ENCODE measurements around the gene SPG11.

Gene SPG11

DNA sequence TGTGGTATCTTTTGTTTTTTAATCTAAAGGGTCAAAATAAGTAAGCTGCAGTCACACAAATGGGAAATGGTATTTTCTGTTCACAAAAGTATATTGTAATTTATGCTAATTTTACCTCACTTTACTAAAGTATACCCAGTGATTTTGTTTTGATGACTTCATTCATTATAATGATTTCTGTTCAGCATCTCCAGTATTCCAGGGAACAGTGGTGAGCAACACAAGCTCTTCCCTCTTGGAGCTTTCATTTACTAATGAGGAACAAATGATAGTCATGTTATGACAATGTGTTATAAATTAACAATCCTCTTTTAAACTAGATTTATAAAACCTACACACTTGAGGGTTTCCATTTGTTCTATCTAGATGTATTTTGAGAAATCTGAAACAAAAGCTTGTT is 147.0 kb downstream of the SPG11 start:
- DNase-seq, result no peak

All from NCI-H2029 (cell line).